ENCODE data around the gene CFAP92. TPM values are rescaled to one million over a fixed set of nuclear protein-coding genes. Genes with fewer than 3 reads are reported as not detected.

The CFAP92 gene
- total RNA-seq, 1 donor from 2014 or later = not detected

- H3K27ac Mint-ChIP-seq = no peak overlapping the region
- no peaks in the 10 kb centered on the region for H3K27me3 Mint-ChIP-seq
- H3K9me3 Mint-ChIP-seq = no peaks in the 10 kb centered on the region
- intact Hi-C loops (cut with micrococcal nuclease) = loop anchor here (2.0 to 5.0 kb wide), 3 partner anchors 151 to 345 kb away; partner anchors contain the start of genes CNBP and RAB43
- H3K36me3 Mint-ChIP-seq (ENCODE audit: low read depth) = no peaks in the 10 kb centered on the region
- TF ChIP-seq CTCF (IDR thresholded peaks at IDR 0.05) = no peak
- POLR2A ChIA-PET = interaction anchor here (1.1 kb wide), 1 partner anchor 345 kb away, joined by 10 read pairs; no protein-coding TSS in a partner anchor
- ATAC-seq (ENCODE audit: low read depth) = no peak
- CTCF ChIA-PET = interaction anchor here (0.6 to 5.7 kb wide), 14 partner anchors 18 to 519 kb away, joined by 3 to 98 read pairs (median 16); partner anchors contain the start of genes CFAP92 and COPG1
- no peak overlapping the region for H3K4me3 Mint-ChIP-seq
- DNase-seq = no peak
- peaks cover 15% of the 10 kb centered on the region for H3K4me1 Mint-ChIP-seq
Measured at GRCh38 chr3:128971421-128972100, 22.3 kb downstream of the CFAP92 start.

GRCh38 chr3:128970740-128971047 lies 23.2 kb downstream of the CFAP92 start:
- no peak overlapping the region for H3K27ac Mint-ChIP-seq
- H3K9me3 Mint-ChIP-seq = no peaks in the 10 kb centered on the region
- H3K36me3 Mint-ChIP-seq (ENCODE audit: low read depth) = no peaks in the 10 kb centered on the region
- intact Hi-C loops (cut with micrococcal nuclease) = loop anchor here (1.0 to 5.0 kb wide), 8 partner anchors 46 to 346 kb away; partner anchors contain the start of genes CNBP, ISY1 and RAB43
- ChIA-PET POLR2A (interaction anchor here (1.2 to 1.3 kb wide), 2 partner anchors 46 to 346 kb away, joined by 7 to 11 read pairs; a partner anchor contains a TSS), CTCF (interaction anchor here (0.6 to 5.7 kb wide), 31 partner anchors 18 to 519 kb away, joined by 3 to 98 read pairs (median 5); partner anchors contain the start of genes CFAP92 and COPG1)
- no peak for DNase-seq
- H3K27me3 Mint-ChIP-seq = no peaks in the 10 kb centered on the region
- TF ChIP-seq CTCF (IDR thresholded peaks at IDR 0.05) = no peak
- H3K4me3 Mint-ChIP-seq = no peak overlapping the region
- ATAC-seq (ENCODE audit: low read depth) = no peak
- H3K4me1 Mint-ChIP-seq = peaks cover 15% of the 10 kb centered on the region

GRCh38 chr3:128969993-128970739 lies 23.7 kb downstream of the CFAP92 start:
- ChIA-PET CTCF (interaction anchor here (0.6 to 5.7 kb wide), 41 partner anchors 12 to 520 kb away, joined by 3 to 98 read pairs (median 4); partner anchors contain the start of genes CFAP92 and COPG1), POLR2A (interaction anchor here (0.7 to 1.3 kb wide), 4 partner anchors 47 to 346 kb away, joined by 3 to 11 read pairs (median 5); partner anchors contain the start of gene COPG1)
- no peaks in the 10 kb centered on the region for H3K36me3 Mint-ChIP-seq (ENCODE audit: low read depth)
- DNase-seq (peak; percentile 28), ATAC-seq (ENCODE audit: low read depth) (peak; percentile 50)
- no peak overlapping the region for H3K27ac Mint-ChIP-seq
- TF ChIP-seq CTCF (IDR thresholded peaks at IDR 0.05) = peak; percentile 70
- no peak overlapping the region for H3K4me3 Mint-ChIP-seq
- intact Hi-C loops (cut with micrococcal nuclease) = loop anchor here (1.0 to 5.0 kb wide), 8 partner anchors 46 to 347 kb away; partner anchors contain the start of genes CNBP, ISY1 and RAB43
- no peaks in the 10 kb centered on the region for H3K9me3 Mint-ChIP-seq
- H3K27me3 Mint-ChIP-seq = no peaks in the 10 kb centered on the region
- peaks cover 15% of the 10 kb centered on the region for H3K4me1 Mint-ChIP-seq

- Mint-ChIP-seq H3K9me3 (no peaks in the 10 kb centered on the region), H3K4me1 (peaks cover 3% of the 10 kb centered on the region), H3K4me3 (no peak overlapping the region), H3K36me3 (ENCODE audit: low read depth) (no peaks in the 10 kb centered on the region), H3K27ac (no peak overlapping the region), H3K27me3 (no peaks in the 10 kb centered on the region)
- ChIA-PET POLR2A (no interaction called here), CTCF (interaction anchor here (0.6 to 5.7 kb wide), 3 partner anchors 48 to 388 kb away, joined by 3 to 63 read pairs (median 56); no protein-coding TSS in a partner anchor)
- TF ChIP-seq CTCF (IDR thresholded peaks at IDR 0.05) = no peak
- ATAC-seq (ENCODE audit: low read depth) (no peak), DNase-seq (no peak)
- intact Hi-C loops (cut with micrococcal nuclease) = no loop called here
Measured at GRCh38 chr3:128967748-128968355, 26.0 kb downstream of the CFAP92 start.
